M059J (cell line): Measurements from ENCODE around the gene CDCA5. TPM values are rescaled to one million over a fixed set of nuclear protein-coding genes. Genes with fewer than 3 reads are reported as not detected.
"Not testable (repeated sequence)": the region's sequence is repeated elsewhere in the genome, so short reads cannot be mapped to it uniquely, and the experiment has no call there.

Experiments used
- DNase-seq: peaks from one replicate; pipeline ENCODE4 v3.0.0-alpha.2; 2012; ENCODE audit warnings: low read depth
- total RNA-seq: library from RNA; depleted of rRNA; stranded (reverse); fragments of >200 nt; shearing (Covaris generic); gene quantifications from 2 replicates; pipeline ENCODE4 v1.2.3, GENCODE V29; 2014

CDCA5 gene
- total RNA-seq, 1 experiment from 2014 or later, result 56.8 TPM

DNA sequence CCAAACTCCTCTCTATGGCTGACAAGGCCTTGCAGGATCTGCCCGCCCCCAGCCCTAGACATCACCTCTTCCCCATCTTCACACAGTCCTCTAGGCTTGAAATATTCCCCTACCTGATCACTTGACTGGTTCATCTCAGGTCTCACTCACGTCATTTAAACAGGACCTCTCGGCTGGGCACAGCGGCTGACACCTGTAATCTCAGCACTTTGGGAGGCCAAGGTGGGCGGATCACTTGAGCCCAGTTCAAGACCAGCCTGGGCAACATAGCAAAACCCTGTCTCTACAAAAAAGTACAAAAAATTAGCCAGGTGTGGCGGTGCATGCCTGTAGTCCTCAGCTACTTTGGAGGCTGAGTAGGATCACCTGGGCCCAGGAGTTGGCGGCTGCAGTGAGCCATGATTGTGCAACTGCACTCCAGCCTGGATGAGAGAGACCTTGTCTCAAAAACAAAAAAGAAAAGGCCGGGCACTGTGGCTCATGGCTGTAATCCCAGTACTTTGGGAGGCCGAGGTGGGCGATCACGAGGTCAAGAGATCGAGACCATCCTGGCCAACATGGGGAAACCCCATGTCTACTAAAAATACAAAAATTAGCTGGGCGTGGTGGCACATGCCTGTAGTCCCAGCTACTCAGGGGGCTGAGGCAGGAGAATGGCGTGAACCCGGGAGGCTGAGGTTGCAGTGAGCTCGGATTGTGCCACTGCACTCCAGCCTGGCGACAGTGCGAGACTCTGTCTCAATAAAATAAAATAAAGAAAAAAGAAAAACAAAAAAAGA, 35.2 kb upstream of the CDCA5 start:
- not testable (repeated sequence) for DNase-seq

DNA sequence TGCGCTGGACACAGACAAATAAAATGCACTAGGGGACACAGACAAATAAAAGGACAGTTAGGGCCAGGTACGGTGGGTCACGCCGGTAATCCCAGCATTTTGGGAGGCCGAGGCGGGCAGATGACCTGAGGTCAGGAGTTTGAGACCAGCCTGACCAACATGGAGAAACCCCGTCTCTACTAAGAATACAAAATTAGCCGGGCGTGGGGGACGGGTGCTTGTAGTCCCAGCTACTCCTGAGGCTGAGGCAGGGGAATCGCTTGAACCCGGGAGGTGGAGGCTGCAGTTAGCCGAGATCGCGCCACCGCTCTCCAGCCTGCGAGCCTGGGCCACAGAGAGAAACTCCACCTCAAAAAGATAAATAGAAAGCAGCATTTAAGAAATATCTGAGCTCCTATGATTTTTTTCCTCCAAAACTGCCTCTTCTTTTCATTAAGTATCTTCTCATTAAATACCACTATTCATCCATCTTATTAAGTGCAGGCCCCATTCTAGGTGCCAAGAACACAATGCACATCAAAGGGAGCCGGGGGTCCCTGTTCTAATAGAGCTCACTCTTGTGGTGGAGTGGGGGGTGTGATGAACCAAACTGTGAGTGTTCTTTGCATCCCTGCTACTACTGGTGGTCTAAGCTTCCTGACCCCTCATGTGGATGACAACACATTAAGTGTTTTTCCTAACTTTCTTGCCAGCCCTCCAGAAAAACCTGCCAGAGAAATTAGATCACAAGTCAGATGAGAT, 34.4 kb upstream of the CDCA5 start:
- DNase-seq, result no peak

DNA sequence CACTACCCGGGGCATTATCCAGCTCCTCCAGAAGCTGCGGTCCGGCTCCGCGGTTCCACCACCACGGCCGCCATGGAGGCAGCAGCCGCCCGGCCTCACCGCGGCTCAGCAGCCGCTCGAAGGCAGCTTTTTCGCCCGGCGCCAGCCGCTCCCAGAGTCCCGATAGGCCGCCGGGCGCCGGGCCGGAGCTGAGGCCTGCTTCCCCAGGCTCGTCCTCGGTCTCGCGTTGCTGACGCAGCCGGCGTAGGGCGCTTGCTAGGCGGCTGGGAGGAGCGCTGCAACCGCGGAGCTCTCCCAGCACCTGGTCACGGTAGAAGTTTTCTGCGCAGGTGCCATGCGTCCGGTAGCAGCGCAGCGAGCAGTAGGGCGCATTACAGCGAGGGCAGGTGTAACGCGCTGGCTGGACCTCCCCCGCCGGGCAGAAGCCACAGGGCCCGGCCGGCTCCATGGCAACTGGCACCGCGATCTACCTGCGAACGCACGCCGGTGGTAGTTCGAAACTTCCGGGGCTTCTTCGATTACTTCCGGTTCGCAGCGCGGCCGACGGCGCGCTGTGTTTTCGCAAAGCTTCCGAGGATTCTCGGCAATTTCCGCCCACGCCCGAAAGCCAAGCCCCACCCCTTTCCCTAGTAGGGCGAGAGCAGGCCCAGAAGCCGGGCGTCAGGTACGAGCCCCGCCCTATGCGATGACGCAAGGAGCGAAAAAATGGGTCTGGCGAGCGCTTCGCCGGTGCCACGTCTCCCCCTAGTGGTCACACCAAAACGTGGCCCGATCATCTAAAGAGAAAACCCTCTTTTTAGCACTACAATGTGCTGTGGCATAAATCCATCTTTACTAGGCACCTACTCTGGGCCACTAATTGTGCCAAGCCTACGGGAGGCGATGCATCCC, 33.6 kb upstream of the CDCA5 start, which contains the start of gene ZNHIT2:
Gene ZNHIT2 (minus strand): TSS at position 496 of the 891 bp plus-strand sequence. CDS start 48 bp downstream, at position 448.
- DNase-seq, result peak; percentile 98

DNA sequence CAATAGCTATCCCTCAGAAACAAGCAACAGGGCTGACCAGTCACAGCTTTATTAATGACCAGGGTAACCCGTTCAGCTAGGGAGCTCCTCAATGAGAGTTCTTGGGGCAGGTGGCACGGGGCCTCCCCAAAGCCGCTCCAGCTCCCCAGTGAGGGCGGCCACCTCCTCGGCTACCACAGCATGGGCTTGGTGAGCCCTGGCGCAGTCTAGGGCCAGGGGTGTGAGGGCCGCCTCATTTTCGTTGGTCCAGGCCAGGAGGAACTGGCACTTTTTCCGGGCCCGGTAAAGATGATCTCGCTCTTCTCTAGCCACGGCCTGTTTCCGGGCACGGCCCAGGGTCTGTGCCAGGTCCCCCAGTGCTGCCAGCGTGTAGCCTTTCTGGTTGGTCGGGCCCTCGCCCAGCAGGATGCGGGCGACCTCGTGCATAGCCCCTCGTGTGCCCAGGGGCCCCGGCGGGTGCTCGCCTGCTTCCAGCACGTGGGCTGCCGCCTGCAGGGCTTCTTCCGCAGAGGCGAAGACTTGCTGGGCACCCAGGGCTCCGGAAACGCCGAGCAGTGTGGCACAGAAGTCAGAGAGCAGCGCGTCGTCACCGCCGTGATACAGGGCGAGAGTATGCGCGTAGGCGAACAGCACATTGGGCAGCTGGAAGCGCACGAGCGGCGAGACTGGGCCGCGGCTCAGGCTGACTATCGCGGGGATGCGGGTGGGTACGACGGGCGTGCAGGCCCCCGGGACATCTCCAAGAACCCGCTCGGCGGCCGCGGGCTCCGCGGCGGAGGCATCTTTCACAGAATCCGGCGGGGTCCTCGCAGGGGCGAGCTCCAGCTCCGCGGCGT, 32.7 kb upstream of the CDCA5 start:
- peak; percentile 28 for DNase-seq

DNA sequence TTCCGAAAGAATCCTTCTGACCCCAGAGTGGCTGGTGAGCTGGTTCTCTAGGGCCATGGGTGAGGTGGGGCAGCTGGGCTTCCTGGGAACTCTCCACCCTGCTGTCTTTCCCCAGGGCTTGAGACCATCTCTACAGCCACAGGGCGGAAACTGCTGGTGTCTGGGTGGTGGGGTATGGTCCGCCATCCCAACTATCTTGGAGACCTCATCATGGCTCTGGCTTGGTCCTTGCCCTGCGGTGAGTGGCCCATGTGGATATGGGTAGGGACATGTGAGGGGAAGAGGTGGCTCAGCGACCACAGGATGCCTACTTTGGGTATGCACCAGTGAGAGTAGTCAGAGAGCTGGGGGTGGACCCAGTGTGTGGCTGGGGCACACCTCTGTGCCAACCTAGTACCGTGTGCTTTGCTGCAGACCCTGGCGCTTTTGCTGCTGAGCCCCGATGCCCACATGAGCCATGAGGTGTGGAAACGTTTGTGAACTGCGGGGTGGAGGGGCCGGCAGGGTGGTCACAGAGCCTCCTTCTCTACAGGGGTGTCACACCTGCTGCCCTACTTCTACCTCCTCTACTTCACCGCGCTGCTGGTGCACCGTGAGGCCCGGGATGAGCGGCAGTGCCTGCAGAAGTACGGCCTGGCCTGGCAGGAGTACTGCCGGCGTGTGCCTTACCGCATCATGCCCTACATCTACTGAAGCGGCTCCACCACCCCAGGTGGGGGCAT, 31.7 kb upstream of the CDCA5 start:
- DNase-seq, result no peak

DNA sequence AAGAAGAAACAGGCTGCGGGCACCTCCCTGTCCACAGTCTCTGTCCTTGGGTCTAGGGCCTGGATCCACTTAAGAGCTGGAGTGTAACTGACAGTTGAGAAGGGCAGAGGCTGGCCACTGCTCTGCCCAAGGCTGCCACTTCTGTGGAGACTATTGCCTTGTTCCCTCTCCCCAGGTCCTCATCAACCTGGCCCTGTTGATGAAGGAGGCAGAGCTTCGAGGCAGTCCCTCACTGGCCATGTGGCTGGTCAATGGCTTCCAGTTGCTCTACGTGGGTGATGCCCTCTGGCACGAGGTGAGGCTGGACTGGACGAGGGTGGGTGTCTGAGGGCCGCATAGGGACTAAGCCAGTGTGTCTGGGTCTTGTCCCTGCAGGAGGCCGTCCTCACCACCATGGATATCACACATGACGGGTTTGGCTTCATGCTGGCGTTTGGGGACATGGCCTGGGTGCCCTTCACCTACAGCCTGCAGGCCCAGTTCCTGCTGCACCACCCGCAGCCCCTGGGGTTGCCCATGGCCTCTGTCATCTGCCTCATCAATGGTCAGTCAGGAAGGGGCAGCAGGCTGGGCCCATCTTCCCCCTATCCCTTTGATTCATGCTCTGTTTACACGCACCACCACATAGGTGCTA, 30.8 kb upstream of the CDCA5 start:
- DNase-seq, result no peak

DNA sequence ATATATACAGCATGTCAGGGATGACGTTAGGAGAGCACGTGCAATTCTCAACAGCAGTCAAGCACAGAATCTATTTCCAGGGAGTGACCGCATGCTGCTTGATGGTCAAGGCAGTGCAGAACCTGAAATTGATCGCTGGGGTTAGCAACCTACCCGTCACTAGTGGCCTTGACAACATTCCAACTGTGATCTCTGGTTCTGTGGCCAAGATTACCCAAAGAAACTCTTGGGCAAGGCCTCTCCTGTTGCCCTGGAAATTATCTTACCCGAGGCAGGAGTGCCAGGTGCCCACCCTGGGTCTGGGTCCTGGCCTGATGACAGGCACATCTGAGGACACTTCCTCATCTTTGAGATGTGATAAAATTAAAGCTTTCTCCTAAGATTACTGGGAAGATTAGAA, 30.0 kb upstream of the CDCA5 start:
- DNase-seq, result no peak

DNA sequence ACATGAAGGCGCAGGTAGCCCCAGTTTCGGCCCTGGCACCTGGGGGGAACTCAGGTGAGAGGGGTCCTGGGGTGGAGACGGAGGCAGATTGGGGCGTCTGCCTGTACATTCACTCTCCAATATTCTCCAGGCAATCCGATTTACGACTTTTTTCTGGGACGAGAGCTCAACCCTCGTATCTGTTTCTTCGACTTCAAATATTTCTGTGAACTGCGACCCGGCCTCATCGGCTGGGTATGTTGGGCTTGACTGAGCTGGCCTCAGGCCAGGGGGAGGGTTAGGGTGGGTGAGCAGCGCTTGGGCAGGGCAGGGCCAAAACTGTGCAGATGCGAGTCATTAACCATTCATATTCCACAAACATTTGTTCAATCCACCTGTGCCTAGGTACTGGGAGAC, 29.5 kb upstream of the CDCA5 start:
- no peak for DNase-seq

DNA sequence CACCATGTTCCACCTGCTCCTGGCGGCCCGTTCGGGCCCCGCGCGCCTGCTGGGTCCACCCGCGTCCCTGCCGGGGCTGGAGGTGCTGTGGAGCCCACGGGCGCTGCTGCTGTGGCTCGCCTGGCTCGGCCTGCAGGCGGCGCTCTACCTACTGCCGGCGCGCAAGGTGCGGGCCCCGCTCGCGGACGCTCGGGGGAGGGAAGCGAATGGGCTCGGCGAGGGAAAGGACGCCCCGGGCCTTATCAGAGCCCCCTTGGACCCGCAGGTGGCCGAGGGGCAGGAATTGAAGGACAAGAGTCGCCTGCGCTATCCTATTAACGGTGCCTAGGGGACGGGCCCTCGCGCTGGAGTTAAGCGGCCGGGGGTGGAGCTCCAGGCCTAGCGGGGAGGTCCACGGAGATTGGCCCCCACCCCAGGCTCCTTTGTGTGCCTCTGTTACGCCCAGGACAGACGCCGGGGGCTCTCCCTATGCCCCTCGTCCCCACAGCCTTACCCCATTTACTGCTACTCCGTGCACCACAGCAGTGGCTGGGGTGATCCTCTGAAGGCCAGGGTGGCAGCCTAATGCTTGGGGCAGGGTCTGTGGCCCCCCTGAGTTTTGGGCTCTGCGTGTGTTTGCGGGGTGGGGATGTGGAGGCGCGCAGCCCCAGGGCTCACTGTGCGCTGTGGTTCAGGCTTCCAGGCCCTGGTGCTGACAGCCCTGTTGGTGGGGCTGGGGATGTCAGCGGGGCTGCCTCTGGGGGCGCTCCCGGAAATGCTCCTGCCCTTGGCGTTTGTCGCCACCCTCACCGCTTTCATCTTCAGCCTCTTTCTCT, 28.9 kb upstream of the CDCA5 start:
- no peak for DNase-seq

DNA sequence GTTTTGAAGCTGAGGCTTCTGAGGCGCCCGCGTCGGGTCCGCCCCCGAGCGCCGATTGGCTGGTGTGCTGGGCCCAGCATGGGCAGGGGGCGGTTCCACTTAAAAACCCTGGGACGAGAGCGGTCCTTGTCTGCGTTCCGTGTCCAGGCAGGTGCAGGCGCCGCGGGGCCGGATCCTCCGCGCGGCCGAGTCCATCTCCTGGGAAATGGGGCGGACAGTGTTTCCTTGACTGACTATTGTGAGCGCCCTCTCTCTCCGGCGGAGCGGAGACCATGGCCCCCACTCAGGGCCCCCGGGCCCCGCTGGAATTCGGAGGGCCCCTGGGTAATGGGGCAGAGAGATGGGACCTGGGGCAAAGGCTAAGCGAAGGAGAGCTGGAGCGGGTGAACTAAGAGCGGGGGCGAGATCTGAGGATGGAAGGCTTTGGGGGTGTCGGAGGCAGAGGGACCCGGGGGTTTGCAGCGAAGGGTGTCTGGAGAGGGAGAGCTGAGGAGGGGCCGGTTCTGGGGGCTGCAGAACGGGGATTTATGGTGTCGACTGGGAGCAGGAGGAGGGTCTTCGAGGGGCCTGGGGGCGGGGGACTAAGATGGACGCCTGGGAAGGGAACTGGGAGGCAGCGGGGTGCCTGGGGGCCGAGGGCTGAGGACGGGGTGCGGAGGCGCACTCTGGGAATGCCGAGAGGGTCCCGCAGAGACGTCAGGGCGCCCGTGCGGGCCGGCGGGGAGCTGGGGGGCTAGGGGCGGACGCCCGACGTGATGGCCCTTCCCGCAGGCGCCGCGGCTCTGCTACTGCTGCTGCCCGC, 28.1 kb upstream of the CDCA5 start, which contains the start of gene TM7SF2:
Gene TM7SF2 (plus strand): TSS at position 129 of the 802 bp plus-strand sequence. CDS start 144 bp downstream, at position 273.
- no peak for DNase-seq

DNA sequence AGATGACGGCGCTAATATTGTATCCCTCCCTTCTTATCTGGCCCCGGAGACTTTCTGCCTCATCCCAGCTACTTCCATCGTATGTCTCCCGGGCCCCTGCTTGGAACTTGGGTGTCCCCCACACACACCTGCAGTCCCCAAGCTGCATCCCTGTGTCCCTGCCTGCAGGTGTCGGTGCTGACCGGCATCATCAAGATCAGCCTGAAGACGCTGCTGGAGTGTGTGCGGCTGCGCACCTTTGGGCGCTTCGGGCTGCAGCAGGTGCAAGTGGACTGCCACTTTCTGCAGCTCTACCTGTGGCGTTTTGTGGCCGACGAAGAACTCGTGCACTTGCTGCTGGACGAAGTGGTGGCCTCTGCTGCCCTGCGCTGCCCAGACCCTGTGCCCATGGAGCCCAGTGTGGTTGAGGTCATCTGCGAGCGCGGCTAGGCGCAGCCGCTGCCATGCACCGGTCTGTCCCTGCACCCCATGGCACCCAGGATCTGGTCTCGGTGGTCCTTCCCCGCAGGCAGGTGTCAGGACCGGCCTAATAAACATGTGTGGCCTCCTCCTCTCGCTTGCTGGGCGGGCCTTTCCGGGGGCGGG, 27.4 kb upstream of the CDCA5 start:
- no peak for DNase-seq

DNA sequence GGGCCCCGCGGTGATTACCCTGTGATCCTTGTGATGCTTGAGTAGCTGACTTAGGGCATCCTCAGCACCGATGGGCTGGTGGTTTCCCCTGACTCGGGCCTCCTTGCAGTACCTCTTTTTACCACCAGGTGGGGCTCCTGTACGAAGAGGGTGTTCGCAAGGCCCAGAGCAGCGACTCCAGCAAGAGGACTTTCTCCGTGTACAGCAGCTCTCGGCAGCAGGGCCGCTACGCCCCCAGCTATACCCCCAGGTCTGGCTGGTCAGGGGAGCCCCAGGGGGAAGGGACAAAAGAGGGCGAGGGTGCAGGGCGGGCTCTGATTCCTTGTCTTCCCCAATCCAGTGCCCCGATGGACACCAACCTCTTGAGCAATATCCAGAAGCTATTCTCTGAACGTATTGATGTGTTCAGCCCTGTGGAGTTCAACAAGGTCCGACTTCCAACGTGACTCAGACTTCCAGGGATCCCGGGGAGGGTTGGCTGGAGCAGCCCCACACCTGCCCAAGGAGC, 26.6 kb upstream of the CDCA5 start:
- DNase-seq, result peak; percentile 77

DNA sequence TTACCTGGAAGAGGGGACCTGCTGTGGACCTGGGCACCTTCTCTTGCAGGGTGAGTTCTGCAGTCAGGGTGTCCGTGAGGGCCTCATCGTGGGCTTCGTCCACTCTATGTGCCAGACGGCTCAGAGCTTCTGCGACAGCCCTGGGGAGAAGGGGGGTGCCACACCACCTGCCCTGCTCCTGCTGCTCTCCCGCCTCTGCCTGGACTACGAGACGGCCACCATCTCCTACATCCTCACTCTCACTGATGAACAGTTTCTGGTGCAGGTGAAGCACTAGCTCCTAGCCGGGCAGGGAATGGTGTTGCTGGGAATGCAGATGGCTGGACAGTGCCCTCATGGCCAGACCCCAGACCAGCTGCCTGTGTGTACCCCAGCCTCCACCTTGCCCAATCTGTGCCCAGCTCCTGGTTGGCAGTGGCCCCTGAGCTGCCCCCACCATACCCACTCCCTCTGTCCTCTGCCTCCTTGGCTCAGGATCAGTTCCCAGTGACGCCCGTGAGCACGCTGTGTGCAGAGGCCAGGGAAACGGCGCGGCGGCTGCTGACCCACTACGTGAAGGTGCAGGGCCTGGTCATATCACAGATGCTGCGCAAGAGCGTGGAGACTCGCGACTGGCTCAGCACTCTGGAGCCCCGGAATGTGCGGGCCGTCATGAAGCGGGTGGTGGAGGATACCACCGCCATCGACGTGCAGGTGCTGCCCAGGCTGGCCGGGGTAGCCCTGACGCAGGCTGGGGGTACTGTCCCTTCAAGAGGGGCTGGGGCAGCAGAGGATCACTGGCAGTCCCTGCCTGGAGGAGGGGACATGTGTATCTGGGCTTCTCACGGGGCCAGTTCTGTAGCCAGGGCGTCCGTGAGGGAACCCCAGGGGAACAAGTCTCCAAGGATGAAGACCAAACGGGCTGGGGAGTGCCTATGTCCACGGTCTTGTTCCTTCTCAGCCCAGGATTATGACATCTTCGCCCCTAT, 25.7 kb upstream of the CDCA5 start:
- DNase-seq, result no peak

DNA sequence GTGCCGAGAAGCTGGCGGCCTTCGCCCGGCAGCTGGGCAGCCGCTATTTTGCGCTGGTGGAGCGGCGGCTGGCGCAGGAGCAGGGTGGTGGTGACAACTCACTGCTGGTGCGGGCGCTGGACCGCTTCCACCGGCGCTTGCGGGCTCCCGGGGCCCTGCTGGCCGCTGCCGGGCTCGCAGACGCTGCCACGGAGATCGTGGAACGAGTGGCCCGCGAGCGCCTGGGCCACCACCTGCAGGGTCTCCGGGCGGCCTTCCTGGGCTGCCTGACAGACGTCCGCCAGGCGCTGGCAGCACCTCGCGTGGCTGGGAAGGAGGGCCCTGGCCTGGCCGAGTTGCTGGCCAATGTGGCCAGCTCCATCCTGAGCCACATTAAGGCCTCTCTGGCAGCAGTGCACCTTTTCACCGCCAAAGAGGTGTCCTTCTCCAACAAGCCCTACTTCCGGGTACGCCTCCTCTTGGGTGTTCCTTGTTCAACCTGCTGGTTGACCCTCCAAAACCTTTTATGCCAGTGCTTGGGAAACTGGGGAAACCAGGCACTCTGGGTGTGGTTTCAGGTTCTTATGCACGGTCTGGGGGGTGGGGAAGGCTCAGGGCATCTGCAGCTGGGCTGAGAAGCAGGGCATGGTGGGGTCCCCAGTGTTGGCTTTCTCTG, 24.8 kb upstream of the CDCA5 start:
- DNase-seq, result no peak

DNA sequence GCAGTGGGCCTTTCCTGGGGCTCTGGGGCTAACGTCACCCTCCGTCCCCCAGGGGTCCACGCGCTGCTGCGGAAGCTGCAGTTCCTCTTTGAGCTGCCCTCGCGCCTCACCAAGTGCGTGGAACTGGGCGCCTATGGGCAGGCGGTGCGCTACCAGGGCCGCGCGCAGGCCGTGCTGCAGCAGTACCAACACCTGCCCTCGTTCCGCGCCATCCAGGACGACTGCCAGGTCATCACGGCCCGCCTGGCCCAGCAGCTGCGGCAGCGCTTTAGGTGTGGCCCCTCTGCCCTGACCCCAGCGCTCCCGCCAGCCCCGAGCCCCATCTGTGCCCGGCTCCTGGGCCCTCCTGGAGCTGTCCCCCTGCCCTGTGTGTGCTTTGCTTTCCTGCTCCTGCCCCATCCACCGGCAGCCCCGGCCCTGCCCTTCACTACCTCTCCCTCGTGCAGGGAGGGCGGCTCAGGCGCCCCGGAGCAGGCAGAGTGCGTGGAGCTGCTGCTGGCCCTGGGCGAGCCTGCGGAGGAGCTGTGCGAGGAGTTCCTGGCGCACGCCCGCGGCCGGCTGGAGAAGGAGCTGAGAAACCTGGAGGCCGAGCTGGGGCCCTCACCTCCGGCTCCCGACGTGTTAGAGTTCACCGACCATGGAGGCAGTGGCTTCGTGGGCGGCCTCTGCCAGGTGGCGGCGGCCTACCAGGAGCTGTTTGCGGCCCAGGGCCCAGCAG, 24.1 kb upstream of the CDCA5 start:
- DNase-seq, result no peak
